GM12892 (cell line): ENCODE measurements around the gene WDR6.
A peak's percentile ranks its signal among the peaks of the same experiment; 100 is the strongest.

Experiments used
- DNase-seq: peaks from one replicate; pipeline ENCODE4 v3.0.0; 2011; ENCODE audit not compliant: insufficient read length
- FAIRE-seq: peaks from 2 replicates; lab custom pipeline; 2011; peaks lifted over from hg19 to GRCh38; lab: Jason Lieb, UNC
- POLR2A ChIP-seq: IDR thresholded peaks from 2 replicates; pipeline ENCODE4 v1.6.1; 2011; ENCODE audit warnings: low read depth, low read length, control low read depth
- POLR2AphosphoS5 ChIP-seq: IDR thresholded peaks from 2 replicates; pipeline ENCODE4 v1.6.1; 2011; ENCODE audit warnings: low read depth, low read length, control low read depth
- TAF1 ChIP-seq: IDR thresholded peaks from 2 replicates; pipeline ENCODE4 v1.6.1; 2011; ENCODE audit warnings: low read depth, mild to moderate bottlenecking, control low read depth, low read length, borderline replicate concordance

Gene WDR6

DNA sequence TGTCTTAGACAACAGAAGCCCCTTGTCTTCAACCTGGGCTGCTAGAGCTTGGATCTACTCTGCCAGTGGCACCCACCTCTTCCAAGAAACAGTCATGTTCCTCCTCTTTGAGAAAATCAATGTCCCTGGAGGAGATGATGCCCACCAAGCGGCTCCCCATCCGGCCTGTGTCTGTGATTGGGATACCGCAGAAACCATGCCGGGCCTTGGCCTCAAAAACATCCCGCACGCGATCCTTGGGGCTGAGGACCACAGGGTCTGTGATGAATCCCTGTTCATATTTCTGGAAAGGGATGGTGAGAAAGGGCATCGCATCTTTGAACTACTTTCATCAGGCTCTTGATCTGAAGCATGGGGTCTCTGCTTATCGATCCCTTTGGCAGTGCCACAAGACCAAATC is 20.4 kb downstream of the WDR6 start:
- no peak for FAIRE-seq
- DNase-seq, result no peak

DNA sequence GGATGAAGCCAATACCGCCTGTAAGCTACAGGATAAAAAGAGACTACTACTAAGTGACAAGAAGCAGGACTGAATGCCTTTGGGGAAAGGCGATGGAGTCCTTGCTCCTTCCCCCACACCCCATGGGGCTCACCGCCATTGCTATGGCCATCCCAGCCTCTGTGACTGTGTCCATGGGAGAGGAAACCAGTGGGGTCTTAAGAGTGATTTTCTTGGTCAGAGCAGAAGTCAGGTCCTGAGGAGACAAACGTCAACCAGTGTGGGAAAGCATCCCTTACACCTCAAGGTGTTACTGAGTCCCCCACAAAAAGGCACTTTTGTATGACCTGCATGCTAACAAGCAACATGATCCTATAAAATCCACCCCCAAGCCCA is 21.1 kb downstream of the WDR6 start:
- no peak for TF ChIP-seq POLR2A
- TF ChIP-seq POLR2AphosphoS5, result no peak
- no peak for TF ChIP-seq TAF1
- FAIRE-seq, result no peak
- DNase-seq, result no peak

More for the DNA sequence above, 20.4 kb downstream of the WDR6 start:
- TF ChIP-seq POLR2AphosphoS5, result no peak; the same call in 1 of the 2 replicates
- TF ChIP-seq TAF1, result no peak
- TF ChIP-seq POLR2A, result no peak; the same call in 1 of the 2 replicates

DNA sequence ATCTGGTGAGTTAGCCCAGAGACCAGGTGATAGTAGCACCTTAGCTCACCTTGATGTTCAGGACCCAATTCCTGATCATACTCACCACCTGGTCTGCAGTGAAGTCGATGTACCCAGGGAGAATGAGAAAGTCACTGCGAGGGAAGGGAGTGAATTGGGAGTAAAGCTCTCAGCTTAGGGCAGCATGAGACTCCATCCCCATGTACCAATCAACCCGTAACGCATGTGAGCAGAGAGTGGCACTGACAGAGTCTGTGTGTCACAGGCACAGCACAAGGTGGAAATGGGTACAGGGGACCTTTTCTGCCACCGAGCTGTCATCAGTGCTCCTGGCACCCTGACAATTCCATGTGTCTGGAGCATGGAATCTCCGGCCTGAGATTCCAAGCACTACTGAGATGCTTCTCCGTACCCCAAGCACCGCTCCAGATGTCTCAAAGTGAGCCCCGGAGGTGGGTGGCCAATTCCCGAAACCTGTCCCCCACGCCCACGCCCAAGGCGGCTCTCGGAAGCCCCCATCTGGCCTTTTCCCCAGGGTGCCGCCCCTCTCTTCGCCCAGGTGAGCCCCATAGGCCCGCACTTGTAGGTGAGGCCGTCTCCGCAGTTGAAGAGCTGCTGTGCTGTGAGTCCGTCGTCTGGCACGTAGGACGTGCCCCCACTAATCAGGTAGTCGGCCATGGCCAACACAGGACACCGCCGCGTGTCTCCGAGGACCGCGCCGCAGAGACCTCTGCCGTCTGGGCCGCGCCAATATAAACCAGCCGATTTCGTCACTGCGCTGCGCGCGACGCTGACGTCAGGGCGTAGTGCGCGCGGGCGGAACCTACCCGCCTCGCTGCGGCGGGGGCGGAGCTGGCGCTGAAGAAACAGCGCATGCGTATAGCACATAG is 21.7 kb downstream of the WDR6 start, which contains the start of gene IMPDH2:
Gene IMPDH2, minus strand, starts transcription at position 726 of the 890 bp plus-strand sequence. Its CDS starts 48 bp downstream, at position 678.
- FAIRE-seq (peak; percentile 99), DNase-seq (peak; percentile 76)
- TF ChIP-seq POLR2A (peak; percentile 100), TAF1 (0 out of 2 replicates have a peak, but pooled peaks have one; percentile 38), POLR2AphosphoS5 (peak; percentile 100)

DNA sequence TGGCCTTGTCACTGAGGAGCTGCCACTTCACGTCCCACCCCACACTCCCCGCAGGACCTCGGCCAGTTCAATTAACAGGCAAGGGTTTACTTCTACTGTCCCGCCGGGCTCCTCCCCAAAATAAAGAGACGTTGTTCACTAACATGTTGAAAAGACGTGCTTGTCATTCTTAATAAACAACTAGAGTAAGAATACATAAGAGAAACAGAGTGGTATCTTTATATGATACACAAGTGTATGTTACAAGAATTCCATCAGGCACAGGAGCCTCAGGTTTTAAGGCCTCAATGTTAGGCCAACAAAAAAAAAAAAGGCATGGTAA is 22.3 kb downstream of the WDR6 start:
- DNase-seq (no peak), FAIRE-seq (no peak)
- TF ChIP-seq POLR2AphosphoS5, result no peak
- TF ChIP-seq POLR2A, result no peak
- no peak; the same call in 1 of the 2 replicates for TF ChIP-seq TAF1

DNA sequence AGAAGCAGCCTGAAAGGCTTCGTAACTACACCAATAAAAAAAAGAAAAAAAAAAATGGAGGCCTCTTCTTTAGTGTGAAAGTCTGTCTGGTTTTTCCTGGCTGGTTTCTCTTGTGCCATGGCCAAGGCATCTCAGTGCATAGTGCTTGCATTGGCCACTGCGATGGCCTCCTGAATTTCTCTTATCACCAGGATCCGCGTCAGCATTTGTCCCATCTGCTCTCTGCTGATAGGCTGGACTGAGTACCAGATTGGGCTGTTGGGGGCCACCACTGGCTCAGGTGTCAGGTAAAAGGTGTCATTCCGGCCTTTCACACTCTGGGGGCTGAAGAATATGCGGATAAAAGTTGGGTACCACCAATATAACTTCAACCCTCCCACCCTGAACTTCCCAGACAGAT is 23.1 kb downstream of the WDR6 start:
- no peak for TF ChIP-seq POLR2AphosphoS5
- no peak for TF ChIP-seq POLR2A
- no peak for TF ChIP-seq TAF1
- FAIRE-seq, result no peak
- DNase-seq, result no peak

DNA sequence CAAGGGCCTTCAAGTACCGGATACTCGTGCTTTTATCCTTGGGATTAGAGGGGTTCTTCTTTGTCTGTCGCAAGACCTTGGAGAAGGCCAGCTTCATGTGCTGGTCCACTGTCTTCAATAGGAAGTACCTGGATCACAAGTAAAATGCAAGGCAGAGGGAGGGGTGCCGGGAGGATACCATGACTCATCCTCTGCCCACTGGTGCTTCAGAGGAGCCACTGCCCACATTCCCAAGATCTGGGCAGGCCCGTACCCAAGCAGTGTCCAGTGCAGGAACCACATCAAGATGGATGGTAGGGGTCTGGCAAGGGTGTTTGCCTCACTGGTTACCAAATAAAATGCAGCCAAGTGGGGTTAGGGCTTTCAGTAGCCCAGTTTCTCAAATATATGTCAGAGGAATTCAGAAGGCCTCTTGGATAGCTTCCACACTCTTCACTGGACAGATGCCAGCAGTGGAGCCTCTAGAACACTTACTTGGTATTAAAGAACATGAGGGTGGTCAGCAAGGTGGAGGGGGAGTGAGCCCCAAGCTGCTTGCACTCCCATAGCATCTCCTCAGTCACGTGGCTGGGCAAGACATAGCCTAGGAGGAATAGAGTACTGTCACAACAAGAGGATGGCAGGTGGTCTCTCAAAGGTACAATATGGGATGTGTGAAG is 25.6 kb downstream of the WDR6 start:
- no peak for DNase-seq
- TF ChIP-seq POLR2A (no peak), TAF1 (no peak), POLR2AphosphoS5 (no peak)
- FAIRE-seq, result no peak

DNA sequence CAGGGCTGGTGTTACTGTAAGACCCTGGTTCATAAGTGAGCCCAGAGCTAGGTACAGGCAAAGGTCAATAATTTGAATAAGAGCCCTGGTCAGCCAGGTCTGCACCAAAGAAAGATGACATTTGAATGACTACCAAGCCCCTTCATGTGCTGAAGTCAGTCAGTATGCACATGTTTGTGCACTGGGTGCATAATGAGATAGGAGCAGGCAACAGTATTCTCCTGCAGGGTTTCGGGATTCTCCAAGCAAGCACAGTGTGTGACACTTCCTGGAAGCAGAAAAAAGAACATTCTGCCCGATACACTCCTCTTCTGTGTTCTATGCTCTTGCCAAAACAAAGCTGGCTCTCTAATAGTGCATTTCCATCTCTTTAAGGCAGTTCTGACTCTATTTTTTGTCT is 27.5 kb downstream of the WDR6 start:
- DNase-seq, result no peak
- FAIRE-seq, result no peak
- TF ChIP-seq POLR2AphosphoS5 (no peak), POLR2A (no peak), TAF1 (no peak)

DNA sequence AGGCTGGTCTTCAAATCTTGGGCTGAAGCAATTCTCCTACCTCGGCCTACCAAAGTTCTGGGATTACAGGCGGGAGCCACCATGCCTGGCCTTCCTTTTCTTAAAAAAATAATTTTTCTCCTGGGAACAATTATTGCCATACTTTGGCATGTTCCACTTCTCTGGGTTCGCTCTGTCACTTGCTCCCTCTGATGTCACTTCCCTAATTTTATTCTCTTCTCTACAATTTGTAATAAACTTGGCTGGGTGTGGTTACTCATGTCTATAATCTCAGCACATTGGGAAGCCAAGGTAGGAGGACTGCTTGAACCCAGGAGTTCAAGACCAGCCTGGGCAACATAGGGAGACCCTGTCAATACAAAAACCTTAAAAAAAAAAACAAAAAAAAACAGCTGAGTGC is 28.1 kb downstream of the WDR6 start:
- no peak for FAIRE-seq
- no peak for TF ChIP-seq POLR2AphosphoS5
- TF ChIP-seq TAF1, result no peak
- no peak for TF ChIP-seq POLR2A
- DNase-seq, result no peak

DNA sequence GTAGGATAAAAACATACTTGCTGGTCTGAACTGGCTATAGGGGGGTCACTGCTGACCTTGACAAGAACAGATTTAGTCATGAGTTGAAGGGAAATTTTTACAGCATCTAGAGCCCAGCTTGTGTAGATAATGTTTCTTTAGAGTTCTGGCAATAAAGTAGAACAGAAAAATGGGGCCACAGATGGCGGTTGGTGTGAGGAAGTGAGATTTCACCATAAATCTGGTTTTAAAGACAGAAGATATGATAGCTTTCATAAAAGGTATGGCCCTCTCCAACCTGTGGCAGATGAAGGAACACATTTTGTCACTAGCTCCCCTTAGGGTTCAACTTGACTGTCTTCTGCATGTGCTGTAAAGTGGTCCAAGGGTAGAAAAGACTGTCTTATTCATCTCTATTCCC is 46.4 kb downstream of the WDR6 start:
- TF ChIP-seq TAF1, result no peak
- no peak for TF ChIP-seq POLR2A
- no peak for TF ChIP-seq POLR2AphosphoS5
- DNase-seq (no peak), FAIRE-seq (no peak)

DNA sequence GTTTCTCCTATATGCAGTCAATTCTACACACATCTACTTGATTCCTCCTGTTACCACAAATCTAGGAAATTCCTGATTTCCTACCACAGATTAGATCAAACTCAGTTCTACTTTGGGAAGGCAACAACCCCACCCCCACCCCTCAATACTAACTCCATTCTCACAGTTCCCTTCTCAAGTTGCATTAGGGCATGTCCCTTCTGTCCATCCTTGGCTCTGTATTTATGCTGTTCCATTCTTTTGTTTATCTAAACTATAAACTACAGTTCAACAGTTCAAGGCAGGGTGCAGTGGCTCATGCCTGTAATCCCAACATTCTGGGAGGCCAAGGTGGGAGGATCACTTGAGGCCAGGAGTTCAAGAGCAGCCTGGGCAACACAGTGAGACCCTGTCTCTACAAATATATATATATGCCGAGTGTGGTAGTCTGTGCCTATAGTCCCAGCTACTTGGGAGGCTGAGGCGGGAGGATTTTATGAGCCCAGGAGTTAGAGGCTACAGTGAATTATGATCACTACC is 47.2 kb downstream of the WDR6 start:
- FAIRE-seq (no peak), DNase-seq (no peak)
- TF ChIP-seq POLR2A, result no peak
- TF ChIP-seq POLR2AphosphoS5, result no peak
- no peak for TF ChIP-seq TAF1

DNA sequence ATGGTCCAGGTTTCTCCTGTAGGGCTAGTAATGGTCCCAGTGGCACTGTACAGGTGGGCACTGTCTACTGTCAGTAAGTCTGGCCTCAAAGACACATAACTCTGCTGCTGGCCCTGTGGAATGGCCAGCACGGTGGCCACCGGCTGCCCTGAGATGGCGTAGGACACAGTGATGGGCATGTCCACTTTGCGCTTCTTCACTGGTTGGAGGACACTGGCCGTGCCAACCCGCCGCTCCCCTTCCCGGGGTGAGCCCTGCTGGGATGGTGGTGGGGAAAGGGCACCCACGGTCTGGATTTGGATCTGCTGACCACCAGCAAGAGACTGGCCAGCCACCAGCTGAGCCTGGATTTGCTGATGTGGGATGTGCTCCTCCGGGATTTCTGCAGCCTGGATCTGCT is 50.1 kb downstream of the WDR6 start:
- DNase-seq, result no peak
- no peak for FAIRE-seq
- TF ChIP-seq TAF1 (no peak), POLR2A (no peak), POLR2AphosphoS5 (no peak)
